Panc1 (cell line): ENCODE data around the gene BANF1. TPM values are rescaled to one million over a fixed set of nuclear protein-coding genes. Genes with fewer than 3 reads are reported as not detected.
"Not testable (repeated sequence)": the region's sequence is repeated elsewhere in the genome, so short reads cannot be mapped to it uniquely, and the experiment has no call there.

Source experiments
- ATAC-seq: fragments of 200-7000 bp; cut with Tn5 transposase; 2 replicates; pipeline ENCODE4 v1.9.1; 2020; ENCODE audit warnings: mild to moderate bottlenecking, moderate library complexity
- BruUV-seq: library from RNA; stranded (reverse); fragments of 400-500 nt; replicated peaks from 2 replicates; lab custom pipeline; 2021; lab: Mats Ljungman, UMichigan
- CTCF ChIA-PET: fragments of 300-600 bp; sonication (Branson Sonifier 250); formaldehyde crosslinking; loops from one replicate; lab custom pipeline; 2022; ENCODE audit warnings: antibody characterized with exemption; lab: Charles Lee
- POLR2A ChIA-PET: fragments of 300-600 bp; sonication (Branson Sonifier 250); formaldehyde crosslinking; loops from one replicate; lab custom pipeline; 2022; ENCODE audit warnings: antibody characterized with exemption; lab: Charles Lee
- DNase-seq: peaks from one replicate; pipeline ENCODE4 v3.0.0-alpha.2; 2010; ENCODE audit warnings: low read depth, low spot score
- H3K27ac ChIP-seq: 2 replicates; pipeline ENCODE4 v1.5.1; 2011; ENCODE audit warnings: mild to moderate bottlenecking, low read length, inconsistent platforms
- H3K27me3 ChIP-seq: fragments of 200-500 bp; sonication (Bioruptor generic); 2 replicates; pipeline ENCODE4 v1.6.0; 2014; ENCODE audit warnings: low read length, inconsistent platforms; ENCODE audit not compliant: control insufficient read depth, insufficient read depth
- H3K36me3 ChIP-seq: fragments of 200-500 bp; sonication (Bioruptor generic); 2 replicates; pipeline ENCODE4 v1.5.1; 2014; ENCODE audit warnings: inconsistent platforms, mild to moderate bottlenecking, low read length, moderate library complexity; ENCODE audit not compliant: control insufficient read depth, insufficient read depth
- H3K4me1 ChIP-seq: 2 replicates; pipeline ENCODE4 v1.5.1; 2011; ENCODE audit warnings: inconsistent platforms, mild to moderate bottlenecking, low read length, moderate library complexity; ENCODE audit not compliant: control insufficient read depth, insufficient read depth
- H3K4me3 ChIP-seq, 2 experiments: 2 replicates each; pipeline ENCODE4 v1.5.1; 2011 to 2012; ENCODE audit warnings: low read depth in 2 of 2, low read length in 2 of 2, mild to moderate bottlenecking in 2 of 2, inconsistent platforms in 1 of 2, moderate library complexity in 1 of 2
- H3K9me3 ChIP-seq: fragments of 200-500 bp; sonication (Bioruptor generic); 2 replicates; pipeline ENCODE4 v1.5.1; 2014; ENCODE audit warnings: low read depth, mild to moderate bottlenecking, inconsistent platforms, low read length, moderate library complexity; ENCODE audit not compliant: control insufficient read depth, insufficient read depth
- POLR2AphosphoS5 ChIP-seq: IDR thresholded peaks from 2 replicates; pipeline ENCODE4 v1.6.1; 2012; ENCODE audit warnings: mild to moderate bottlenecking, low read depth, low read length, moderate library complexity
- SIN3A ChIP-seq: IDR thresholded peaks from 2 replicates; pipeline ENCODE4 v1.6.1; 2012; ENCODE audit warnings: low read depth, mild to moderate bottlenecking, low read length, moderate library complexity, borderline replicate concordance; ENCODE audit not compliant: insufficient read depth
- TCF7L2 ChIP-seq: IDR thresholded peaks from 2 replicates; pipeline ENCODE4 v1.6.1; 2011; ENCODE audit warnings: mild to moderate bottlenecking, low read depth, low read length, inconsistent platforms
- in situ Hi-C: cut with HindIII; loops from 2 replicates; pipeline ENCODE4 v1.10.0; 2016; ENCODE audit warnings: low sequenced_read_pairs, low pct_unique_long_range_greater_than_20kb
- intact Hi-C: fragments of 100-400 bp; cut with micrococcal nuclease; formaldehyde crosslinking; loops from one replicate; pipeline ENCODE4 v1.10.0; 2022; ENCODE audit not compliant: unreplicated experiment
- total RNA-seq: library from RNA; stranded (reverse); gene quantifications from one replicate; pipeline ENCODE4 v1.2.1, GENCODE V29; 2021; ENCODE audit not compliant: unreplicated experiment
- TF ChIP-seq, protein P1 (sequence below): fragments of 450-650 bp; IDR thresholded peaks from 2 replicates; pipeline ENCODE4 v1.5.1; 2017; ENCODE audit warnings: mild to moderate bottlenecking
- TF ChIP-seq, protein P2 (sequence below), 2 experiments: IDR thresholded peaks; 2 replicates each; pipeline ENCODE4 v1.6.1; 2011 to 2012; ENCODE audit warnings: low read depth in 2 of 2, control low read depth in 1 of 2, low read length in 1 of 2, mild to moderate bottlenecking in 1 of 2, moderate library complexity in 1 of 2; ENCODE audit not compliant: insufficient read depth in 1 of 2

Gene BANF1
- total RNA-seq, 1 experiment from 2014 or later = 494 TPM

DNA sequence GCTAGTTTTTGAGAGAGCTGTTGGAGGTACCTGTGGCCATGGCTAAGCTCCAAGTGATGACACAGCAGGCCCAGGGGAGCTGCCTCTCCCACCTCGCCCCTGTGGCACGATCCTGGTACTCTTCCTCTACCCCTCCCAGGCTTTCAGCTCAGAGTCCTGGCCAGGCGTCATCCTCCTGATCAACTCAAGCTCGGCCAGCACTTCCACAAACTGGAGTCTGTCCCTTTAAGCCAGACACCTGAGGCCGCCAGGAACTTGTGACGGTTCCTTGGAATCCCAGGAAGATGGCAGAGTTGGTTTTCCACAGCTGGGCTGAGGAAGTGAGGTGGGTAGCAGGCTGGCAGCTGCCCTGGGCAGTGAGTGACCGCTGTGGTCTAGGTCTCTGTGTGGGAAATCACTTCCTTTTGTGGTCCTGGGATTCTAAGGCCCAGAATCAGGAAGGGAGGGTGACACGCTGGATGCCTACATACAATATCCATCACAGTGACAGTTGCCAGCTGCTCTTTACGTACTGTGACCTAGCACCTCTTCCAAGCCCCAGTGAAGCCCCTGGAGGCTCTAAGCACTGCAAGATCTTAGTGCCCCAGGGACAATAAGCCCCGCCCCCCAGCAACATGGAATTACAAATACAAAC, 6.3 kb downstream of the BANF1 start:
- POLR2A ChIA-PET = interaction anchor here (0.6 kb wide), 1 partner anchor 124 kb away, joined by 3 read pairs; no protein-coding TSS in a partner anchor
- in situ Hi-C loops = no loop called here

DNA sequence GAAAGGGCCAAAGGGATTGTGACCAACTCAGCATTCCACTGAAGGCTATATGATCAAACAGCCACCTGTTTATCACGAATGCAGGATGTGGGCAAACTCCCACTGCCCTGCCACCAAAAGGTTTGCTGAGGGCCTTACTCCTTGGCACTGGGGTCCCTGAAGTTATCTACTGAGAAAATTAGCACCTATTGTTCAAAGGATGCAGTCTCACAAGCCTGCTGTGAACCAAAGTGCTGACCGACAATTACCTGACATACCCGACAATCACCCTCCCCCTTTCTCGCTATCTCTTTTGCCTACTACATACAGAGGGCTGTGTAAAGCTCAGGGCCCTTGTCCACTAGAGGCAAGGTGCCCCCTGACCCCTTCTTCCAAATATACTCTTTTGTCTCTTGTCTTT, 7.7 kb downstream of the BANF1 start:
- intact Hi-C loops, H3K27ac ChIP-seq, H3K27me3 ChIP-seq, DNase-seq, H3K36me3 ChIP-seq, H3K9me3 ChIP-seq, in situ Hi-C loops, BruUV-seq, ATAC-seq, H3K4me3 ChIP-seq, POLR2A ChIA-PET: not testable (repeated sequence)
- peaks cover 40% of the 10 kb centered on the region for H3K4me1 ChIP-seq
- CTCF ChIA-PET = interaction anchor here (0.9 kb wide), 1 partner anchor 1279 kb away, joined by 5 read pairs; the partner anchor contains the start of gene ANKRD13D

More for the DNA sequence above, 6.3 kb downstream of the BANF1 start:
- Histone ChIP-seq H3K36me3 (peaks cover 7% of the 10 kb centered on the region; the same call in 1 of the 2 replicates), H3K9me3 (no peaks in the 10 kb centered on the region), H3K27ac (peak overlapping the region; percentile 10), H3K4me1 (peaks cover 46% of the 10 kb centered on the region), H3K4me3 (no peak overlapping the region), H3K27me3 (no peaks in the 10 kb centered on the region)
- no TSS peak for BruUV-seq
- CTCF ChIA-PET = interaction anchor here (0.6 to 1.0 kb wide), 3 partner anchors 14 to 48 kb away, joined by 3 to 5 read pairs (median 4); no protein-coding TSS in a partner anchor
- no peak for TF ChIP-seq TCF7L2
- TF ChIP-seq, protein P1, sequence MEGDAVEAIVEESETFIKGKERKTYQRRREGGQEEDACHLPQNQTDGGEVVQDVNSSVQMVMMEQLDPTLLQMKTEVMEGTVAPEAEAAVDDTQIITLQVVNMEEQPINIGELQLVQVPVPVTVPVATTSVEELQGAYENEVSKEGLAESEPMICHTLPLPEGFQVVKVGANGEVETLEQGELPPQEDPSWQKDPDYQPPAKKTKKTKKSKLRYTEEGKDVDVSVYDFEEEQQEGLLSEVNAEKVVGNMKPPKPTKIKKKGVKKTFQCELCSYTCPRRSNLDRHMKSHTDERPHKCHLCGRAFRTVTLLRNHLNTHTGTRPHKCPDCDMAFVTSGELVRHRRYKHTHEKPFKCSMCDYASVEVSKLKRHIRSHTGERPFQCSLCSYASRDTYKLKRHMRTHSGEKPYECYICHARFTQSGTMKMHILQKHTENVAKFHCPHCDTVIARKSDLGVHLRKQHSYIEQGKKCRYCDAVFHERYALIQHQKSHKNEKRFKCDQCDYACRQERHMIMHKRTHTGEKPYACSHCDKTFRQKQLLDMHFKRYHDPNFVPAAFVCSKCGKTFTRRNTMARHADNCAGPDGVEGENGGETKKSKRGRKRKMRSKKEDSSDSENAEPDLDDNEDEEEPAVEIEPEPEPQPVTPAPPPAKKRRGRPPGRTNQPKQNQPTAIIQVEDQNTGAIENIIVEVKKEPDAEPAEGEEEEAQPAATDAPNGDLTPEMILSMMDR = no peak
- TF ChIP-seq, protein P2, sequence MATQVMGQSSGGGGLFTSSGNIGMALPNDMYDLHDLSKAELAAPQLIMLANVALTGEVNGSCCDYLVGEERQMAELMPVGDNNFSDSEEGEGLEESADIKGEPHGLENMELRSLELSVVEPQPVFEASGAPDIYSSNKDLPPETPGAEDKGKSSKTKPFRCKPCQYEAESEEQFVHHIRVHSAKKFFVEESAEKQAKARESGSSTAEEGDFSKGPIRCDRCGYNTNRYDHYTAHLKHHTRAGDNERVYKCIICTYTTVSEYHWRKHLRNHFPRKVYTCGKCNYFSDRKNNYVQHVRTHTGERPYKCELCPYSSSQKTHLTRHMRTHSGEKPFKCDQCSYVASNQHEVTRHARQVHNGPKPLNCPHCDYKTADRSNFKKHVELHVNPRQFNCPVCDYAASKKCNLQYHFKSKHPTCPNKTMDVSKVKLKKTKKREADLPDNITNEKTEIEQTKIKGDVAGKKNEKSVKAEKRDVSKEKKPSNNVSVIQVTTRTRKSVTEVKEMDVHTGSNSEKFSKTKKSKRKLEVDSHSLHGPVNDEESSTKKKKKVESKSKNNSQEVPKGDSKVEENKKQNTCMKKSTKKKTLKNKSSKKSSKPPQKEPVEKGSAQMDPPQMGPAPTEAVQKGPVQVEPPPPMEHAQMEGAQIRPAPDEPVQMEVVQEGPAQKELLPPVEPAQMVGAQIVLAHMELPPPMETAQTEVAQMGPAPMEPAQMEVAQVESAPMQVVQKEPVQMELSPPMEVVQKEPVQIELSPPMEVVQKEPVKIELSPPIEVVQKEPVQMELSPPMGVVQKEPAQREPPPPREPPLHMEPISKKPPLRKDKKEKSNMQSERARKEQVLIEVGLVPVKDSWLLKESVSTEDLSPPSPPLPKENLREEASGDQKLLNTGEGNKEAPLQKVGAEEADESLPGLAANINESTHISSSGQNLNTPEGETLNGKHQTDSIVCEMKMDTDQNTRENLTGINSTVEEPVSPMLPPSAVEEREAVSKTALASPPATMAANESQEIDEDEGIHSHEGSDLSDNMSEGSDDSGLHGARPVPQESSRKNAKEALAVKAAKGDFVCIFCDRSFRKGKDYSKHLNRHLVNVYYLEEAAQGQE (IDR thresholded peaks at IDR 0.05; ENCODE audit: insufficient read depth in 1 of 2, low read depth in 2 of 2, low read length in 1 of 2) = no peak
- no peak for TF ChIP-seq SIN3A
- no peak for TF ChIP-seq POLR2AphosphoS5
- no peak for DNase-seq
- no peak for ATAC-seq
- intact Hi-C loops = no loop called here

DNA sequence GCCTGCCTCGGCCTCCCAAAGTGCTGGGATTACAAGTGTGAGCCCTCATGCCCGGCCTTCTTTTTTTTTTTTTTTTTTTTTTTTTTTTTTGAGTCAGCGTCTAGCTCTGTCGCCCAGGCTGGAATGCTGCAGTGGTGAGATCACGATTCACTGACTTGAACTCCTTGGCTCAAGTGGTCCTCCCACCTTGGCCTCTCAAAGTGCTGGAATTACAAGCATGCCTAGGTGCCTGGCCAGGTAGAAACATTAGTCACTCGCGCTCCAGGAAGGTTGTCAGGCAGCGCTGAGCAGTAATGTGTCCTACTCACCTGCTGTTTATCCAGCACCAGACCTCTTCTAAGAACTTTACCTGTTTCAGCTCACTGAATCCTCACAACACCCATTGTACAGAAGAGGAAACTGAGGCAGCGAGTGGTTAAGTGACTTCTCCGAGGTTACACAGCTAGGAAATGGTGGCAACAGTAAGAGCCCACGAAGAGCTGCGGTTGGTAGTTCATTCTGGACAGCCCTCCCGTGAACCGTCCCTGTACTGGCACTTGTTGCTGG, 9.0 kb downstream of the BANF1 start:
- Histone ChIP-seq H3K4me3 (no peak overlapping the region), H3K9me3 (no peaks in the 10 kb centered on the region), H3K27ac (no peak overlapping the region), H3K36me3 (no peaks in the 10 kb centered on the region), H3K27me3 (no peaks in the 10 kb centered on the region), H3K4me1 (peaks cover 42% of the 10 kb centered on the region)
- DNase-seq (no peak), ATAC-seq (no peak)
- ChIA-PET POLR2A (no interaction called here), CTCF (interaction anchor here (0.6 kb wide), 1 partner anchor 286 kb away, joined by 7 read pairs; no protein-coding TSS in a partner anchor)
- intact Hi-C loops = no loop called here
- in situ Hi-C loops = no loop called here
- no peak for TF ChIP-seq SIN3A
- TF ChIP-seq, protein P1 = no peak
- no peak for TF ChIP-seq POLR2AphosphoS5
- TF ChIP-seq TCF7L2 = no peak
- TF ChIP-seq, protein P2 (IDR thresholded peaks at IDR 0.05; ENCODE audit: insufficient read depth in 1 of 2, low read depth in 2 of 2, low read length in 1 of 2) = no peak
- no TSS peak for BruUV-seq
